SK-N-SH (cell line): ENCODE results near the gene CEP152. TPM values are rescaled to one million over a fixed set of nuclear protein-coding genes. Genes with fewer than 3 reads are reported as not detected.
"Not testable (repeated sequence)": the region's sequence is repeated elsewhere in the genome, so short reads cannot be mapped to it uniquely, and the experiment has no call there.

Experiments
- CTCF ChIA-PET: fragments of 300-600, 350-600 bp; formaldehyde crosslinking; extraction: SDS; loops from one replicate; lab custom pipeline; 2021; lab: Yijun Ruan, JAX
- POLR2A ChIA-PET: fragments of 350-600 bp; sonication (Branson Sonifier 250); formaldehyde crosslinking; extraction: SDS; loops from one replicate; lab custom pipeline; 2020; ENCODE audit warnings: antibody characterized with exemption, inconsistent platforms; lab: Yijun Ruan, JAX
- DNase-seq: peaks from one replicate; pipeline ENCODE4 v3.0.0; 2012
- H2AFZ ChIP-seq: fragments of 200-600 bp; sonication (generic); 2 replicates; pipeline ENCODE4 v1.8.1; 2016; ENCODE audit warnings: antibody characterized with exemption, mild to moderate bottlenecking, low read depth
- H3F3A ChIP-seq: fragments of 200-600 bp; sonication (generic); replicated peaks from 2 replicates; pipeline ENCODE3; 2016; ENCODE audit warnings: antibody characterized with exemption, mild to moderate bottlenecking; ENCODE audit not compliant: insufficient read depth
- H3K27ac ChIP-seq, 2 experiments: fragments of 200-500 bp in 1 of 2; fragments of 200-600 bp in 1 of 2; sonication (Bioruptor generic) in 1 of 2; sonication (generic), shearing (Covaris generic) in 1 of 2; 2 replicates each; pipeline versions ENCODE4 v1.5.1 to v1.6.1; 2014 to 2016; ENCODE audit warnings: low read depth in 2 of 2, inconsistent platforms in 1 of 2, low read length in 1 of 2, mild to moderate bottlenecking in 1 of 2, mixed read lengths in 1 of 2
- H3K27me3 ChIP-seq: fragments of 200-600 bp; sonication (generic), shearing (Covaris generic); 2 replicates; pipeline ENCODE4 v1.6.1; 2016; ENCODE audit warnings: mixed run types; ENCODE audit not compliant: insufficient read depth
- H3K36me3 ChIP-seq, 2 experiments: fragments of 200-500 bp in 1 of 2; fragments of 200-600 bp in 1 of 2; sonication (Bioruptor generic) in 1 of 2; sonication (generic) in 1 of 2; replicated peaks in 1 of 2; 2 replicates each; pipeline versions ENCODE3 to v1.5.1; 2014 to 2016; ENCODE audit warnings: low read length in 1 of 2, mild to moderate bottlenecking in 1 of 2; ENCODE audit not compliant: insufficient read depth in 2 of 2, control insufficient read depth in 1 of 2
- H3K4me1 ChIP-seq, 2 experiments: fragments of 200-500 bp in 1 of 2; fragments of 200-600 bp in 1 of 2; sonication (Bioruptor generic) in 1 of 2; sonication (generic), shearing (Covaris generic) in 1 of 2; 2 replicates each; pipeline versions ENCODE4 v1.5.1 to v1.6.1; 2014 to 2016; ENCODE audit warnings: low read depth in 1 of 2, low read length in 1 of 2, mixed run types in 1 of 2; ENCODE audit not compliant: insufficient read depth in 2 of 2, control insufficient read depth in 1 of 2
- H3K4me2 ChIP-seq: fragments of 200-600 bp; sonication (generic), shearing (Covaris generic); 2 replicates; pipeline ENCODE4 v1.6.1; 2017; ENCODE audit warnings: mixed run types
- H3K4me3 ChIP-seq, 2 experiments: fragments of 200-500 bp in 1 of 2; fragments of 200-600 bp in 1 of 2; sonication (Bioruptor generic) in 1 of 2; sonication (generic), shearing (Covaris generic) in 1 of 2; 2 replicates each; pipeline versions ENCODE4 v1.5.1 to v1.8.1; 2014 to 2016; ENCODE audit warnings: low read depth in 2 of 2, inconsistent platforms in 1 of 2, low read length in 1 of 2, mild to moderate bottlenecking in 1 of 2, mixed read lengths in 1 of 2, moderate library complexity in 1 of 2
- H3K79me2 ChIP-seq: fragments of 200-600 bp; sonication (generic); 2 replicates; pipeline ENCODE4 v1.8.1; 2017; ENCODE audit warnings: mild to moderate bottlenecking; ENCODE audit not compliant: insufficient read depth
- H3K9ac ChIP-seq: fragments of 200-600 bp; sonication (generic); 2 replicates; pipeline ENCODE4 v1.6.1; 2017; ENCODE audit warnings: mixed run types
- H3K9me2 ChIP-seq: fragments of 200-600 bp; sonication (generic); 2 replicates; pipeline ENCODE4 v1.6.1; 2017; ENCODE audit warnings: mixed run types
- H3K9me3 ChIP-seq: fragments of 200-600 bp; sonication (generic); 2 replicates; pipeline ENCODE4 v1.6.1; 2017; ENCODE audit warnings: mixed run types, mild to moderate bottlenecking, moderate library complexity
- H4K20me1 ChIP-seq: fragments of 200-600 bp; sonication (generic); 2 replicates; pipeline ENCODE4 v1.6.1; 2017; ENCODE audit warnings: mild to moderate bottlenecking, mixed run types; ENCODE audit not compliant: insufficient read depth
- ELF1 ChIP-seq: IDR thresholded peaks from 2 replicates; pipeline ENCODE4 v1.4.0; 2012
- FOXJ3 ChIP-seq: sonication (generic); formaldehyde crosslinking; IDR thresholded peaks from 2 replicates; pipeline ENCODE4 v1.5.1; 2020; ENCODE audit warnings: mild to moderate bottlenecking, missing genetic modification reagents
- JUND ChIP-seq: IDR thresholded peaks from 2 replicates; pipeline ENCODE4 v1.4.0; 2012
- MEF2A ChIP-seq: IDR thresholded peaks from 2 replicates; pipeline ENCODE4 v1.4.0; 2012; ENCODE audit warnings: low read depth, borderline replicate concordance
- MXI1 ChIP-seq: IDR thresholded peaks from 2 replicates; pipeline ENCODE4 v1.6.1; 2012; ENCODE audit warnings: mild to moderate bottlenecking, low read depth, low read length, improper control_type of control experiment
- POLR2AphosphoS5 ChIP-seq: IDR thresholded peaks from 2 replicates; pipeline ENCODE4 v1.6.1; 2012; ENCODE audit warnings: low read depth, low read length
- RAD21 ChIP-seq: IDR thresholded peaks from 2 replicates; pipeline ENCODE4 v1.6.1; 2012; ENCODE audit warnings: mild to moderate bottlenecking, low read length
- RFX5 ChIP-seq: IDR thresholded peaks from 2 replicates; pipeline ENCODE4 v1.6.1; 2012; ENCODE audit warnings: mild to moderate bottlenecking, improper control_type of control experiment, low read length
- SMC3 ChIP-seq: IDR thresholded peaks from 2 replicates; pipeline ENCODE4 v1.6.1; 2012; ENCODE audit warnings: low read depth, low read length, improper control_type of control experiment
- WGBS: methylation state at CpG from one replicate; pipeline ENCODE4 v1.1.6; 2017; ENCODE audit warnings: low lambda C conversion rate; 5-methylcytosine and 5-hydroxymethylcytosine counted together
- polyA plus RNA-seq, 3 experiments: library from polyadenylated mRNA; depleted of rRNA; stranded (reverse); fragments of >200 nt; gene quantifications; 2 replicates each; pipeline ENCODE4 v1.2.3, GENCODE V29; 2012
- TF ChIP-seq, protein P1 (sequence below): fragments of 200-600 bp; sonication (generic); IDR thresholded peaks from 2 replicates; pipeline ENCODE4 v1.6.1; 2017; ENCODE audit warnings: antibody characterized with exemption, mild to moderate bottlenecking, moderate library complexity
- TF ChIP-seq, protein P2 (sequence below): fragments of 150-350 bp; IDR thresholded peaks from 2 replicates; pipeline ENCODE4 v1.6.1; 2016; ENCODE audit warnings: mild to moderate bottlenecking, low read depth, low read length

Gene CEP152
- polyA plus RNA-seq, 1 of the 3 experiments (the other 2 are of a cell fraction), result 0.71 TPM

DNA sequence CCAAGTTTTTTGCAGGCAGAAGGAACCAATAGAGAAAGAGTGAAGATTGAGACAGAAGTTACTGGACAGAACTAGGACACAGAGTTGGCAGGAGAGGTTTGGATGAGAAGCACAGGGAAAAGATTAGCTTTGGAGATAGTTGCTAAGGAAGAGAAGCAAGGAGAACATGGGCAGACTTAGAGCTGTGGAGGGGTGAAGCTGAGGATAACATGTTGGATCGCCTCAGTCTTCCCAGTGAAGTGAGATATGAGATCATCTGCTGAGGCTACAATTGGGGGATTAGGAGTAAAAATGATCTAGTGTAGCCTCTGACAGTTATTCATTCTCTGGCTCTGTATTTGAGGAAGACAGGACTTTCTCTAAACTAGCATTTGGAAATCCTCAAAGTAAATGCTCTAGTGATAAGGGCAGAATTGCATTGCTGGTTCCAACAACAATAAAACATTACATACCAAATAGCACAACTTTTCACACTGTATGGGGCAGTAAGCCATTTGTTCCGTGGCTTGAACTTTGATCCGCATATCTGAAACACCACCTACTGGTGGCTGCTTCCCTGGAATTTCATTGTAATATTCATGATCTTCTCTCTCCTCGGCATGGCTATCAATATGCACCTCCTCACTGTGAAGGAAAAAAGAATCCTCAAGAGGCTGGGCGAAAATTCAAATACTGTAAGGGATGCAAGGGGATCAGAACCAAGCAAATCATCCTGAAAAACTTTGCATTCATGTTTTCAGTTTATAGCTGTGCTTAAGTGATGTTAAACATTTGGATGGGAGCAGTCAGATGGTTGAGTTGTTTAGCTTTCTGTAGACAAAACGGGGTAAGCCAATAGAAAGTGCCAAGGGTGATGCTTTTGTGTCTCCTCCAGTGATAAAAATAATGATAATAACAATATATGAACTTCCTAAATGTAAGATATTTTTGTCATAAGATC, 44.9 kb upstream of the CEP152 start:
- DNase-seq, result no peak
- WGBS, result 34% methylated on average over 6 of the region's 6 CpGs
- Histone ChIP-seq H3K27me3 (no peaks in the 10 kb centered on the region), H3K27ac (peak overlapping the region; percentile 44 to 50), H3K36me3 (no peaks in the 10 kb centered on the region), H3K79me2 (no peaks in the 10 kb centered on the region), H3K4me3 (no peak overlapping the region), H3K4me1 (peaks cover 16 to 24% of the 10 kb centered on the region in 2 experiments; a peak in 3 of 4 replicates), H4K20me1 (no peaks in the 10 kb centered on the region), H3K9me2 (no peaks in the 10 kb centered on the region), H3K9ac (no peak overlapping the region), H3K4me2 (no peak overlapping the region), H3F3A (no peaks in the 10 kb centered on the region), H3K9me3 (no peaks in the 10 kb centered on the region), H2AFZ (peak overlapping the region; percentile 23; the same call in 1 of the 2 replicates)
- CTCF ChIA-PET, result interaction anchor here (0.6 to 4.1 kb wide), 15 partner anchors 10 to 1290 kb away, joined by 3 to 29 read pairs (median 4); partner anchors contain the start of gene CEP152
- POLR2A ChIA-PET, result no interaction called here
- TF ChIP-seq ELF1 (no peak), MEF2A (no peak), MXI1 (no peak), SMC3 (peak; percentile 44), RAD21 (peak; percentile 70), FOXJ3 (CRISPR knock-in tag) (no peak), JUND (no peak), POLR2AphosphoS5 (no peak), RFX5 (peak; percentile 51; the same call in 1 of the 2 replicates)
- TF ChIP-seq, protein P1, sequence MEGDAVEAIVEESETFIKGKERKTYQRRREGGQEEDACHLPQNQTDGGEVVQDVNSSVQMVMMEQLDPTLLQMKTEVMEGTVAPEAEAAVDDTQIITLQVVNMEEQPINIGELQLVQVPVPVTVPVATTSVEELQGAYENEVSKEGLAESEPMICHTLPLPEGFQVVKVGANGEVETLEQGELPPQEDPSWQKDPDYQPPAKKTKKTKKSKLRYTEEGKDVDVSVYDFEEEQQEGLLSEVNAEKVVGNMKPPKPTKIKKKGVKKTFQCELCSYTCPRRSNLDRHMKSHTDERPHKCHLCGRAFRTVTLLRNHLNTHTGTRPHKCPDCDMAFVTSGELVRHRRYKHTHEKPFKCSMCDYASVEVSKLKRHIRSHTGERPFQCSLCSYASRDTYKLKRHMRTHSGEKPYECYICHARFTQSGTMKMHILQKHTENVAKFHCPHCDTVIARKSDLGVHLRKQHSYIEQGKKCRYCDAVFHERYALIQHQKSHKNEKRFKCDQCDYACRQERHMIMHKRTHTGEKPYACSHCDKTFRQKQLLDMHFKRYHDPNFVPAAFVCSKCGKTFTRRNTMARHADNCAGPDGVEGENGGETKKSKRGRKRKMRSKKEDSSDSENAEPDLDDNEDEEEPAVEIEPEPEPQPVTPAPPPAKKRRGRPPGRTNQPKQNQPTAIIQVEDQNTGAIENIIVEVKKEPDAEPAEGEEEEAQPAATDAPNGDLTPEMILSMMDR, result peak; percentile 66
- TF ChIP-seq, protein P2, sequence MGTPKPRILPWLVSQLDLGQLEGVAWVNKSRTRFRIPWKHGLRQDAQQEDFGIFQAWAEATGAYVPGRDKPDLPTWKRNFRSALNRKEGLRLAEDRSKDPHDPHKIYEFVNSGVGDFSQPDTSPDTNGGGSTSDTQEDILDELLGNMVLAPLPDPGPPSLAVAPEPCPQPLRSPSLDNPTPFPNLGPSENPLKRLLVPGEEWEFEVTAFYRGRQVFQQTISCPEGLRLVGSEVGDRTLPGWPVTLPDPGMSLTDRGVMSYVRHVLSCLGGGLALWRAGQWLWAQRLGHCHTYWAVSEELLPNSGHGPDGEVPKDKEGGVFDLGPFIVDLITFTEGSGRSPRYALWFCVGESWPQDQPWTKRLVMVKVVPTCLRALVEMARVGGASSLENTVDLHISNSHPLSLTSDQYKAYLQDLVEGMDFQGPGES, result no peak

DNA sequence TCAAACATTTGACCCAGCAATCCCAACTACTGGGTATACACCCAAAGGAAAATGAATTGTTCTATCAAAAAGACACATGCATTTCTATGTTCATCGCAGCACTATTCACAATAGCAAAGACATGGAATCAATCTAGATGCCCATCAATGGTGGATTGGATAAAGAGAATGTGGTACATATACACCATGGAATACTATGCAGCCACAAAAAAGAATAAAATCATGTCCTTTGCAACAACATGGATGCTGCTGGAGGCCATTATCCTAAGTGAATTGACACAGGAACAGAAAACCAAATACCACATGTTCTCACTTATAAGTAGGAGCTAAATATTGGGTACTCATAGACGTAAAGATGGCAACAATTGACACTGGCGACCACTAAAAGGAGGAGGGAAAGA, 43.6 kb upstream of the CEP152 start:
- DNase-seq, H3K36me3 ChIP-seq, H3K27ac ChIP-seq, H3K9ac ChIP-seq, H3F3A ChIP-seq, H3K9me3 ChIP-seq, H3K4me3 ChIP-seq, H3K27me3 ChIP-seq, POLR2A ChIA-PET, H4K20me1 ChIP-seq, H3K79me2 ChIP-seq, H3K4me2 ChIP-seq, H2AFZ ChIP-seq, H3K9me2 ChIP-seq: not testable (repeated sequence)
- peaks cover 16 to 19% of the 10 kb centered on the region in 2 experiments; a peak in 3 of 4 replicates for H3K4me1 ChIP-seq
- CTCF ChIA-PET, result interaction anchor here (1.1 to 4.1 kb wide), 3 partner anchors 7 to 496 kb away, joined by 4 to 29 read pairs (median 6); no protein-coding TSS in a partner anchor
- WGBS, result 86% methylated on average over 3 of the region's 3 CpGs
